ENCODE data around the gene OLFM1.

DNA sequence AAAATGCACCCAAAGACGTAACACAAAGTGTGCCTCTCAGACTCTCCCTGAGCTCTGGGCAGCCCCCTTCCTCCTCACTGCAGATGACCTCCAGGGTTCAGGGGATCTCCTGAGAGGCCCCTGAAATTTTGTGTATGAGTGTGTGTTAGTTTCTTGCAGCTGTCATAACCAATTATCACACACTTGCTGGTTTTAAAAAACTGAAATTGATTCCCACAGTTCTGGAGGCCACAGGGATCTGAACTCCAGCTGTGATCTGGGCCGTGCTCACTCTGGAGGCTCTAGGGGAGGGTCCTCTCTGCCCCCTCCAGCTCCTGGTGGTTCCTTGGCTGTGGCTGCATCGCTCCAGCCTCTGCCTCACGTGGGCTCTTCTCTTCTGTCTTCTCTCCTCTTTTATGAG, 58.8 kb downstream of the OLFM1 start:
- TF ChIP-seq CTCF (IDR thresholded peaks at IDR 0.05; ENCODE audit: insufficient read depth, low read length) (no peak), REST (IDR thresholded peaks at IDR 0.05; ENCODE audit: insufficient replicate concordance, low read depth) (no peak)

Data from HL-60 (cell line).